GM12892 (cell line): ENCODE measurements around the gene NDUFV3.

Experiments
- POLR2A ChIP-seq: IDR thresholded peaks from 2 replicates; pipeline ENCODE4 v1.6.1; 2011; ENCODE audit warnings: low read depth, low read length, control low read depth
- POLR2AphosphoS5 ChIP-seq: IDR thresholded peaks from 2 replicates; pipeline ENCODE4 v1.6.1; 2011; ENCODE audit warnings: low read depth, low read length, control low read depth

DNA sequence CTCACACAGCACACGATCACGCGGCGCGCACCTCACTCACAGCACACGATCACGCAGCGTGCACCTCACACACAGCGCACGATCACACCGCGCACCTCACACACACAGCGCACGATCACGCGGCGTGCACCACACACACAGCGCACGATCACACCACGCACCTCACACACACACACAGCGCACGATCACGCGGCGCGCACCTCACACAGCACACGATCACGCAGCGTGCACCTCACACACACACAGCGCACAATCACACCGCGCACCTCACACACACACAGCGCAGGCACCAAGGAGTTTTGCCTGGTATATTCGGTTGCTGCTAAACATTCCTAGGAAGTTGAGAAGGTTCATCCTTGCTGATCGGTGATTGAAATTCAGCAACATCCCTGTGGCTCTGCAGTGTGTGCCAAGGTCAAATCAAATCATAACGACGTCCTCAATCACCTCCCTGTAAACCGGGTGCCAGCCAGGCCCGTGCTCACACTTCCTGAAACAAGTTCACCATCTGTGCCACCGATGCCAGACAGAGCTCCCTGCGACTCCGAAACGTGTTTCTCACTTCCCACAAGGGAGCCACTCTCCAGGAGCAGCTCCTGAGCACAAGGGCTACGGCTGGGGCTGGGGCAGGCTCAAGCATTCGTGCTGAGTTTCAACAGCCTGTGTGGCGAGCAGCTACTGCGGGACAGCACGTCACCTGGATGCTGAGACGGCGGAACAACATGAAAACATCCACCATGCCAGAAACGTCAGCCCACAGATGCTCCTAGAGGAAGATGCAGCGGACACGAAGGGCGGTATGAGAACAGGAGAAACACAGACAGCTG is 44.0 kb upstream of the NDUFV3 start:
- TF ChIP-seq POLR2A = no peak; the same call in 1 of the 2 replicates
- TF ChIP-seq POLR2AphosphoS5 = no peak
